ENCODE results near the gene MYLK.
"Not testable (repeated sequence)": the region's sequence is repeated elsewhere in the genome, so short reads cannot be mapped to it uniquely, and the experiment has no call there.

MYLK gene

DNA sequence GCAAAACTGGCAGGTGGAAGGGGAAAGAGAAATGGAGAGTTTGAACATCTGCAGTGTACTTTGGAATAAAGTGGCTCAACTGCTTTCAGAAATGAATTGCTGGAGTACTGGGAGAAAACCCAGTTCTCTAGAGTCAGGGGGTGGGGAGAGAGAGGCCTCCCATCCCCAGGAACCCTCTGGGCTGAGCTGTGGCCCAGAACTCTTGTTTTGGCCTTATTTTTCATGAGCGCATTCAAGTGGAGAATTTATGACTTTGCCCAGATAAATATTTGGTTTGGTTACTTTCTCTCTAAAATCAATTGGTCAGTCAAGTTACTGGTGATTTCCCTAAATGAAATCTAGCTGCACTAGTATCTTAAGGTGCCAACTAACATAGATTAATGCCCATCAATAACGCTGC, 270.6 kb downstream of the MYLK start:
- DNase-seq, result no peak

DNA sequence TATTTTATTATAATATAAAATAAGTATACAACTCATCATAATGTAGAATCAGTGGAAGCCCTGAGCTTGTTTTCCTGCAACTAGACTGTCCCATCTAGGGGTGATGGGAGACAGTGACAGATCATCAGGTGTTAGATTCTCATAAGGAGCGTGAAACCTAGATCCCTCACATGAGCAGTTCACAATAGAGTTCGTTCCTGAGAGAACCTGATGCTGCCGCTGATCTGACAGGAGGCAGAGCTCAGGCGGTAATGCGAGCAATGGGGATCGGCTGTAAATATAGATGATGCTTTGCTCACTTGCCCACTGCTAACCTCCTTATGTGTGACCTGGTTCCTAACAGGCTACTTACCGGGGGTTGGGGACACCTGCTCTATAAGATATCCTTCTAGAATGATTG, 272.5 kb downstream of the MYLK start:
- DNase-seq, result not testable (repeated sequence)

DNA sequence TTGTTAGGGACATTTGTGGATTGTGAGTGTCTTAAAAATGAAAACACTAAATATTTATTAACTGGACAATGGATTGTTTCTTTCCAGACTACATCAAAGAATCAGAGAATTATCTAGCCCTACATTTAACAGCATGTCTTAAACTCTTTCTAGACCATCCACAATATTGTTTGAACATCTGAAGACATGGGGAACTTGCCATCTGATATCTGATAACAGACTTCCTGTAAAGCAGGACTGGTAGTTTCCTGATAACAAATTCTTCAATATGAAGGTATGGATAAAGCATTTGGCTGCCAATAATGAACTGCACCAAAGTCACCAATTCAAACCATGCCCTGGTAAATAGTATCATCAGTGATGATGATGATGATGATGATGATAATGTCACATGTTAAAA, 273.1 kb downstream of the MYLK start:
- DNase-seq, result no peak

DNA sequence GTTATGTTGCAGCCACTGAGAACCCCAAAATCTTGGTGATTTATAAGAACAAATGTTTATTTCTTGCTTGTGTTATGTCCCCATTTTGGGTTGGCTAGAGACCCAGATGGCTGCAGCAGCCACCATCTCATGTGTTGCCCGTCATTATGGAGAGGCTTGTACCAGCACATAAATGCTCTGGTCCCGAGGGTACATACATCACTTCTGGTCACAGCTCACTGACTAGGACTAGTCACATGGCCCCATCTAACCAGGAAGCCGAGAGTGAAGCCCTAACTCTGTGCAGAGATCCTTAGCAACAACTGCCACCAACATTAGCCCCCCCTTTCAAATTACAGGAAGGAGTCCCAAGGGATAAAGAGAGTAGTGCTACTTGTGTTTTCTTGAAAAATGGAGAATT, 273.8 kb downstream of the MYLK start:
- DNase-seq, result no peak

DNA sequence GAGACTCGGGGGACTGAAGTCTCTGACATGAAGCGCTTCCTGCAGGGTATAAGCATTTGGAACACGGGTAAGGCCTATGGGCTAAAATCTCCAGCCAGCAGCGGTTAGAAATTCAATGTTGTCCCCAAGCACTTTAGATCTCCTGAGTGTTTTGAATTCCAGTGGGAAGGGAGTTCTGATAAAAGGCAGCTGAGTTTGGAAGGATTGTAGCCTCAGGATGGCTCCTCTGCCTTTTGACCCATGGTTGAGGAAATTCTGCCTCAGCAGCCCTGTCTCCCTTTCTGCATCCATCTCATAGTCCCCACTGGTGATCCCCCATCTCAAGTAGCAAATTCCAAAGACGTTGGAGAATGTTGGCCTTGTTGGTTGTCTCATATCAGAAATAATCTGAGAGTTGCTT, 275.1 kb downstream of the MYLK start:
- DNase-seq, result no peak

DNA sequence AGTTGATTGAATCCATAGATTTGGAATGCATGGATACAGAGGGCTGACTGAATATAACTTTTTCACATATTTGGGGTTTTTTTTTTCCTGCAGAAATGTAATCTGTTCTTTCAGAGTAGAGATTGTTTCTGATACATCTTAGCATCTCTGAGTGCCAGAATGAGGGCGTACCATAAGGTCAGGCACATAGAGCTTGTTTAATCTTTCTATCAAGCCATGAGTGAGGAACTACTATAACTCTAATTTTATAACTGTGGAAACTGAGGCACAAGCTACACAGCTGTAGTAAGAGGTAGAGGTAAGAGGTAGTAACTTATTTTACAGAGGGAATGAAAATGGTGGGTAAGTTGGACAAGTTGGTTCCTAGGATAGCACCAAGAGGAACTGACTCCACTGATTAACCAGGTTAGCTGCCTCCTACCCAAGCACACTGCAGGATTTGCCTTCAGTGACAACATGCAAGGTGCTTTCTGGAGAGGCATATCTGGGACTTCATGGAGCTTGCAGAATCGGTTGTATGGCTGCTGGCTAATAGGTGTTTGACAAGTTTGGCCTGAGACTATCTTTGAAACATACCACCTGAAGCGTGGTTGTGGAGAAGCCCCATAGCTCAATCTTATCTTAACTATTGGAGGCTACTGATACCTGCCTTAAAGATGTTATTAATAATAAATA, 275.7 kb downstream of the MYLK start:
- DNase-seq, result no peak

DNA sequence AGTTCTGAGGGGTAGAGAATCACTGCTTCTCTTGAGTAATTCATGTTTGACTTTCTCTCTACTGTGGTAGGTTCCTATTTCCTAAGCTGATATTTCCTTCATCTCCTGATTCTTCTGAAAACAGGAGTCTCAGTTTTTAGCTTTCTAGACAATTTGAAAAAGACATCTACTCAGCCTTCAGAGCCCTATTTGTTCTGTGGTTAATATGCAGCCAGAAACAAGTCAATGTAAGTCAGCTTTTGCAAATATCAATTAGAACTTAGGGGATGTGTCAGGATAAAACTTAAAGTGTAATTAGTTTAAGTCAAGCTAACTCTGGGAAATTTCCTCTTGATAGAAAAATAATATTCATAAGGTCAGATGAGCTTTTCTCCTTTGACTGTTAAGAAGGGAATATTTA, 277.6 kb downstream of the MYLK start:
- no peak for DNase-seq

DNA sequence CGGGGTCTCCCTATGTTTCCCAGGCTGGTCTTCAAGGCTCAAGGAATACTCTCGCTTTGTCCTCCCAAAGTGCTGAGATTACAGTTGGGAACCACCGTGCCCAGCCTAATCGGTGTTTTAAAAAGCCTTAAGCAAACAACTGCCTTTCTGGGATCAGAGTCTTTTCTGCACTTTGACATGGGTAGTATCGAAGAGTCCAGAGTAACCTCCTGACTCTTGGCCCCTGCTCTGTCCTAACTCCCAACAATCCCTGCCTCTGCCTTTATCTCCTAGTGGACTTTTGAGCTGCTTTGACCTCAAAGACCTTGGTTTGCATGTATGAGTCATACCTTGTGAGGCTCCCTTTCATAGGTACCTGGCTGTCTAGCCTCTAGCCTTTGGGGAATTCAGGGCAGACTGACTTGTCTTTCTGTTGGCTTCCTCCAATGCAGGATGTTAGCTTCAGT, 278.3 kb downstream of the MYLK start:
- DNase-seq, result no peak

DNA sequence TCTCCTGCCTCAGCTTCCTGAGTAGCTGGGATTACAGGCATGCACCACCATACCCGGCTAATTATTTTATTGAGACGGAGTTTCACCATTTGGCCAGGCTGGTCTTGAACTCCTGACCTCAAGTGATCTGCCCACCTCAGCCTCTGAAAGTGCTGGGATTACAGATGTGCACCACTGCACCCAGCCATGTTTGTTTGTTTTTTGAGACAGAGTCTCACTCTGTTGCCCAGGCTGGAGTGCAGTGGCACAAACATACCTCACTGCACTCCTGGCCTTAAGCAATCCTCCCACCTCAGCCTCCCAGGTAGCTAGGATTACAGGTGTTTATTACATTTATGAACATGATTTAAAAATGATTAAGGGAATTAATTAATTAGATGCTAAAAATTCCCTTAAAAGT, 281.0 kb downstream of the MYLK start:
- not testable (repeated sequence) for DNase-seq

DNA sequence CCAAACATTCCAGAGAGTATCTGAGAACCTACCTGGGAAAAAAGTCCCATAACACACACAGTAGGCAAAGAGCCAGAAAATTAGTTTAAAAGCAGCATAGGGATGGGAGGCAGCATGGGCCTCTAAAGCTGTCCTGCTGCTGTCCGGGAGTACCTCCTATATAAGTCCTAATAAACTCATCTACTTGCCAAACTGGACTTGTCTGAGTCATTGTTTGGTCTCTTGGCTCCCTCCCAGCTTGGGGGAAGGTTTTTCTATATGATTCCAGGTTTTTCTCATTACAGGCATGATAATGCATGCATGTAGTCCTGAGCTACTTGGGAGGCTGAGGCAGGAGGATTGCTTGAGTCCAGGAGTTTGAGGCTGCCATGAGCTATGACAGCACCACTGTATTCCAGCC, 281.8 kb downstream of the MYLK start:
- DNase-seq, result no peak

DNA sequence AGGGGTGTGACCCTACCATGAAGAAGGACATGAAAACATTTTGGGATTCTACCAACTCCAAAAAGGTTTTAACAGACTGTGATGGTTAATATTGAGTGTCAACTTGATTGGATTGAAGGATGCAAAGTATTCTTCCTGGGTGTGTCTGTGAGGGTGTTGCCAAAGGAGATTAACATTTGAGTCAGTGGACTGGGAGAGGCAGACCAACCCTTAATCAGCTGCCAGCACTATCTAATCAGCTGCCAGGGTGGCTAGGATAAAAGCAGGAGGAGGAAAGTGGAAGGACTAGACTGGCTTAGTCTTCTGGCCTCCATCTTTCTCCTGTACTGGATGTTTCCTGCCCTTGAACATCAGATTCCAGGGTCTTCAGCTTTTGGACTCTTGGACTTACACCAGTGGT, 283.3 kb downstream of the MYLK start:
- not testable (repeated sequence) for DNase-seq

DNA sequence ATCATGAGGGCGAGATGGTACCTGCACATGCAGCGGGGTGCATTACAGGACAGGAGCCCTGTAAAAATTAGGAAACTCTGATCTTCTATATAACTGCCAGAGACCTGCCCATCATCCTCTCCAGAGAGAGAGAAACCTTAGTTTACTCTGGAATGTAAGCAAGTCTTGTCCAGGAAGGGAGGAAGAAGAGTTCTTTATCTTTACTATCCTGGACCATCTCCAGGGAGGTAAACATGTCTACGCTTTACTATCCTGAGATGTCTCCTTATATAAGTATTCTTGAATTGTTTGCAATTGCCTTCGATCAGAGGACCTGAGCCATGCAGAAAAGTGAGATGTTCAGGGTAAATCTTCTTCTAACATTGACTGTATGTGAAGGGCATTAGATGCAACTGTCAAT, 286.6 kb downstream of the MYLK start:
- no peak for DNase-seq

DNA sequence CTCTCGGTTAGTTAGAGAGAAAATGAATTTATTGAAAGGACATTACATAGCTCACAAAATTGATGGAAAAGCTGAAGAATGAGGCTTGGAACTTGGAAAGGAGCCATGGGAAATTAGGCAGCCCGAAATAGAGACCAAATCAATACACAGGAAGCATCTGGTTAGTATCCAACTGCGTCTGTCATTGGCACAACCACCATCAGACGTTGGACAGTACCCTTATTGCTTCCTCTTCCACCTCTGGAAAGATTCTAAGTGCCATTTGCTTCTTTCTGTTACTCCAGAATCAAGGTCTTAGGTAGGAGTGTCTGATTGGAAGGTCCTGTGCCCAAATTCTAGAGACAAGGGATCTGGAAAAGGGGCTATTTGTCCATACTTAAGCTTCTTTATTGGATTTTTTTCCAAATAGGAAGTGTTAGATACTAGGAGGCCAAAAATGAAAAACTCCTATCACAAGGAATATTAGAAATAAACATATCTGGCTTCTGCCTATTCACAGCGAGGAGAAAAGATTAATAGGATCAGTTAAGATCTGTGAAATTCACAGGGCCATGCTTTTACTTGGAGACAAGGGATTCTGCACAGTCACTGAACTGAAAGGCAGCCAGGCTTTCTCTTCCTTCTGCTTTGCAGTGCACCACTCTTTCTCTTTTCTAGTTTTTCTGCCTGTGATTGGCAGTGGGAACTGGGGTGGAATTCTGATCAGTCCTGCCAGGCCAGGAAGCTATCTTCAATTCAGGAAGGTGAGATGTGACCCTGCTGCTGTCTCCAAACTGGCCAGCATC, 288.5 kb downstream of the MYLK start:
- DNase-seq, result no peak

DNA sequence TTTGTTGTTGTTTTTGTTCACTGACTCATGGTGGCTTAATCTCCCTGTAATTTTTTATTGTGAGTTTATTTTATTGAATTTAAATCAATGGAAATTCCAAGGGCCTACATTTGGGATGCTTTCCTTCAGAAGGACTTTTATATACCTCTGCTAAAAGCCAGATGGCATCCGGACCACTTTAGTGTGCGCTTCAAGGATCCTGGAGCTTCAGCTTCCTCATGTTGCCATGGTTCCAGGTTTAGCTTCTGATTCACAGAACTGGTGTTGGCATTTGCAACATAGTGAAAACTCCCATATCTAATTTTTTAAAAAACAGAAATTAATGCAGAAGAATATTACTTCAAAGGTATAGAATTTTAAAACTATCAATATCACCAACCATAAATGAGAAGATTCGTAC, 290.8 kb downstream of the MYLK start:
- no peak for DNase-seq

DNA sequence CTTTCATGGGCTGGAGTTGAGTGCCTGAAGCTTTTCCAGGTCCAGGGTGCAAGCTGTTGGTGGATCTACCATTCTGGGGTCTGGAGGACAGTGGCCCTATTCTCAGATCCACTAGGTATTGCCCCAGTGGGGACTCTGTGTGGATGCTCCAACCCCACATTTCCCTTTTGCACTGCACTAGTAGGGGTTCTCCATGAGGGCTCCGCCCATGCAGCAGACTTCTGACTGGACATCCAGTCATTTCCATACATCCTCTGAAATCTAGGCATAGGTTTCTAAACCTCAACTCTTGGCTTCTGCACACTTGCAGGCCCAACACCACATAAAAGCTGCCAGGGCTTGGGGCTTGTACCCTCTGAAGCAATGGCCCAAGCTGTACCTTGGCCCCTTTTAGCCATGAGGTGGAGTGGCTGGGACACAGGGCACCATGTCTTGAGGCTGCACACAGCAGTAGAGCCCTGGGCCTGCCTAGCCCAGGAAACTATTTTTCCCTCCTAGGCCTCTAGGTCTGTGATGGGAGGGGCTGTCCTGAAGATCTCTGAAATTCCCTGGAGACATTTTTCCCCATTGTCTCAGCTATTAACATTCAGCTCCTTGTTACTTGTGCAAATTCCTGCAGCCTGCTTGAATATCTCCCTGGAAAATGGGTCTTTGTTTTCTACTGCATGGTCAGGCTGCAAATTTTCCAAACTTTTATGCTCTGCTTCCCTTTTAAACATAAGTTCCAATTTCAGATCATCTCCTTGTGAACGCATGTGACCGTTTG, 293.3 kb downstream of the MYLK start:
- no peak for DNase-seq

DNA sequence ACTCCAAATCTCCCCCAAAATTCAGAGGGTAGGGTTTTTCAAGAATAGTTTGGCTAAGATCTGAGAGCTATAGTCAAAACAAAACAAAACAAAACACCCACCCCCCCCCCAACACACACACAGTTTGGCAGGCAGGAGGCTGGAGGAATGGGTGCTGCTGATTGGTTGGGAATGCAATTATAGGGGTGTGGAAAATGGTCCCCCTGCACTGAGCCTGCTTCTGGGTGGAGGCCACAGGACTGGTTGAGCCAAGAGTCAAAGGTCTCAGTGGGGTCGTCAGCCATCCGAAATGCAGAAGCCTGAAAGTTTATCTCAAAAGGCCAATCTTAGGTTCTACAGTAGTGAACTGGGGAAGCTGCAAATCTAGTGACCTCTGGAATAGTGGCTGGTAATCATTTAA, 296.7 kb downstream of the MYLK start:
- no peak for DNase-seq

DNA sequence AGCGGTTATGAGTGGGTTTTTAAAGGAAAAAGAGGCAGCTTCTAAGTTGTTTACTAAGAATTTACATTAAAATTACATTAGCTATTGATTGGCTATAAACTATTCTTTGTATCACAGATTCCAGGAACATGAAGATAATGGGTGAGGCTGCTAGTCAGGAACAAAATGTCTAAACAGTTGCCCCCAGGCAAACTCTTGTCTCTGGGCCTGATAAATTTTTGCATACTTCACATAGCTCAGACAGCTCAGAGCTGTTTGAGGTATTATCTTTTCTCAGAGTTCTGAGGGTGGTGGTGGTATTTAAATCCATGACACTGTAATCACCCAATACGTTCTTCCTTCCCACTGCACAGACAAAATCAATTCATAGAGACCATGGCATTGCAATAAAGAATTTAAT, 297.2 kb downstream of the MYLK start:
- DNase-seq, result no peak

DNA sequence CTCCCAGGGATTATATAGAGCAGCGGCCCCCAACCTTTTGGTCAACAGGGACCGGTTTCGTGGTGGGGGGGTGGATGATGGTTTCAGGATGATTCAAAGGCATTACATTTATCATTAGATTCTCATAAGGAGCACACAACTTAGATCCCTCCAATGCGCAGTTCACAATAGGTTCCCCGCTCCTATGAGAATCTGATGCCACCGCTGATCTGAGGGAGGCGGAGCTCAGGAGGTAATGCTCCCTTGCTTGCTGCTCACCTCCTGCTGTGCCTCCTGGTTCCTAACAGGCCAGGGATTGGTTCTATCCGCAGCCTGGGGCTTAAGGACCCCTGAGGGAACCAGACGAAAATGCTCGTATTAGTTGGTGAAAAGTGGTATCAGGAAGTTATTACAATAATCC, 298.0 kb downstream of the MYLK start:
- DNase-seq, result peak; percentile 77

DNA sequence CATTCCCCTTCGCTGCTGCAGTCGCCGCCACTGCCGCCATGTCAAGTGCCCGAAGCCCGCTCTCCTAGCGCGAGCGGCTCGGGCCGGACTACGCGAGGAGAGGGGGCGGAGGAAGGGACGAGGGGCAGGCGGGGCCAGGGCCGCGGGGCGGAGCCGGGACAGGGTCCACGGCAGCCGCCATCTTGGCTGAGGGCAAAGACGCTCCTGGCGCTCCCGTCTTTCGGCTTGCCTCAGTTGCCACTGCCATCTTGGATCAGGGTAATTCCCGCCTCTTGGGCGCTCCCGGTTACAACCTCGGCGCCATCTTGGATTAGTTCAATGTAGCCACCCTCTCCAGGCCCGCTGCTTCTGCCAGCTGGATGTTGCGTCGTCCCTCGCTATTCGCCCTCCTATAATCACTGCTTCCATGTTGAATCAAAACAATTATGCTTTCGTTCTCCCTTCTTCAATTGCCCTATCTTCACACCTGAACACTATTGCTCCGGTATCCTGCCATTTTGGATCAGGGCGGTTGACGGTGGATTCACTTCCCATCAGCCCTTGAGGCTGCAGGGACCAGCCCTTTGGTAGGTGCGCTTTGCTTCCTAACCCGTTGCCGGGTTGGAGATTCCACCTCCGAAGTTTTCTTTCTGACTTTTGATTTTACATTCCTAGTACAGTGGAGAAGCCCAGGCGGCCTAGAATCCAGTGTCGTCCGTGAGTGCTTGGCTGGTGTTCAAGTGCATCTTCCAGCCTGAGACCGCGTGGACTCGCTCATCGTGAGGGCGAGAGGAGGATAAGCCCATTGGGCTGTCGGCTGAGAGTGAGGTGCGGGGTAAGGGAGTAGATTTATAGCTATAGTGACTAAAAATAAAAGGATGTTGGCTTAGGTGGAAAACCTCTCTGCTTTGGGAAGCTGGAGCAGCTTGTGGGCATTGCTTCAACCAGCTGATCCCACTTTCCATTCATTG, 298.9 kb downstream of the MYLK start, which contains the start of gene HACD2:
Gene HACD2, minus strand, starts transcription at position 66 of the 950 bp plus-strand sequence. Its CDS starts 26 bp downstream, at position 40.
- peak; percentile 97 for DNase-seq

DNA sequence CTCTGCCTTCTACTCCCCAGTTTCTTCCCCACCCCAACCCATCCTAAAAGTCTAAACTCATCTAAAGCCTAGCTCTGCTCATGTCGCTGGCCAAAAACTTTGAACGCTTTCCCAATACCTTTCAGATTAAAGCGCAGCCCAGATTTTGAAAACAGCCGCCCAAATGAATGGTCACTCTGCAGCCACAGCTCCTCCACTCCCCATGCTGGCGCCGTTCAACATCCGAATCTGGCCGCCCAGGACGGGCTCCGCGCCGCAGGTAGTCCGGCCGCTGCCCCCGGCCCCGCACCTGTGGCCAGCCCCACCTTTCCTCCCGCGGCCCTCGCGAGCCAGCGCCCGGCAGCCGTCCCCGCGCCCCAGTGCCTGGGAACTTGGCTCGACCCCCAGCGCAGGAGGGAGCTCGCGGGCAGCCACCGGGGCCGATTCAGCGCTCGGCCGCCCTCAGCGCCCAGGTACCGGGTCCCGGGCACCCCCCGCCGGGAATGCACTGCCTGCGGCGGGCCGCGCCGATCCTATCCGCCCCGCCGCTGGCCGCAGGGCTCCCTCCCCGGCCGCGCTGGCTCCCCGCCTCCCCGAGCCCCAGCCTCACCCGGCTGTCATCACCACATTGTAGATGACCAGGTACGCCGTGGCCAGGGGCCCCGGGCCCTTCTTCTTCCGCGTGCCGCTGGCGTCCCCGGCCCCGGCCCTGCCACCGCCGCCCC, 299.7 kb downstream of the MYLK start:
- no peak for DNase-seq

DNA sequence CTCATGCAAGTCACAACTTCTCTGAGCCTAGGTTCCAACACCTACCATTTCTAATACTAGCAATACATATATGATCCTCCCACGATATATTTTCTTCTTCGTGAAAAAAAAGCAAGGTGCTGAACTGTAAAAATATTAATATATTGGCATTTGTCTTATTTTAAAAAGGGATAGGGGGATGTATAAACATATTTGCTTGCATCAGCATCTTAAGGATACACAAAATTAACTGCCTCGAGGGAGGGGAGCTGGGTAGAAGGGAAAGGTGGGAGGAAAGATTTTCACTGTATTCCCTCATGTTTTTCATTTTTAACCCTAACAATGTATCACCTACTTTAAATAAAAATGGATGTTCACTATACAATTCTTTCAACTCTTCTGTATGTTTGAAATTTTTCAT, 300.6 kb downstream of the MYLK start:
- DNase-seq, result no peak

DNA sequence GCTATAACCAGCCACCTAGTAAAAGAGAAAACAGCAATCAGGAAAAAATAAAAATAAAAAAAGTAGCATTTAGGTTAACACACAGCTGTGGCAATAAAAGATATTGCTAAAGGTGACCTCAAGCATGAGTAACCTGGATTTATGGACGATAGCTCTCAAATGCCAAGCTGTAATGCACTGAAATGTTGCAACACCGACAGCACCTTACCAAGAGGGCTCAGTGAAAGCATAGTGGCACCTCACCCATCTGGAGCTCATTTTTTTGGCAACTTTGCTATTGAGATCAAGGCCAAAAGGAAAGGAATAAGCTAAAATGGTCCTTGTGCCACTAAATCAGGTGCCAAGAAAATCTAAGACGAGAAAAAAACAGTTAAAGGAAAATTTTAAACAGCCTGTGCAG, 301.8 kb downstream of the MYLK start:
- DNase-seq, result no peak
